ENCODE measurements around the gene JAM3. TPM values are rescaled to one million over a fixed set of nuclear protein-coding genes. Genes with fewer than 3 reads are reported as not detected.
A peak's percentile ranks its signal among the peaks of the same experiment; 100 is the strongest.
"Not testable (repeated sequence)": the region's sequence is repeated elsewhere in the genome, so short reads cannot be mapped to it uniquely, and the experiment has no call there.

JAM3 gene
- total RNA-seq, 1 donor from 2014 or later = 438 TPM

- Mint-ChIP-seq H3K4me3 (ENCODE audit: unreplicated experiment) (peak overlapping the region; percentile 23), H3K9me3 (ENCODE audit: unreplicated experiment) (no peaks in the 10 kb centered on the region), H3K27ac (ENCODE audit: unreplicated experiment) (no peak overlapping the region), H3K27me3 (ENCODE audit: unreplicated experiment) (no peaks in the 10 kb centered on the region), H3K4me1 (ENCODE audit: unreplicated experiment) (no peaks in the 10 kb centered on the region), H3K36me3 (ENCODE audit: low read depth, unreplicated experiment) (peaks cover 50% of the 10 kb centered on the region)
- no peak for DNase-seq (ENCODE audit: low spot score)
- TF ChIP-seq CTCF (IDR thresholded peaks at IDR 0.05; ENCODE audit: unreplicated experiment) = no peak
Observed at GRCh38 chr11:134178032-134178674, 109.3 kb downstream of the JAM3 start.

- no peak for DNase-seq (ENCODE audit: low spot score)
- Mint-ChIP-seq H3K4me3 (ENCODE audit: unreplicated experiment) (no peak overlapping the region), H3K27me3 (ENCODE audit: unreplicated experiment) (no peaks in the 10 kb centered on the region), H3K36me3 (ENCODE audit: low read depth, unreplicated experiment) (peaks cover 36% of the 10 kb centered on the region), H3K4me1 (ENCODE audit: unreplicated experiment) (no peaks in the 10 kb centered on the region), H3K9me3 (ENCODE audit: unreplicated experiment) (no peaks in the 10 kb centered on the region), H3K27ac (ENCODE audit: unreplicated experiment) (no peak overlapping the region)
- no peak for TF ChIP-seq CTCF (IDR thresholded peaks at IDR 0.05; ENCODE audit: unreplicated experiment)
Observed at GRCh38 chr11:134181707-134182106, 112.8 kb downstream of the JAM3 start.

GRCh38 chr11:134188092-134188491, 119.2 kb downstream of the JAM3 start:
- DNase-seq (ENCODE audit: low spot score); H3K27me3 Mint-ChIP-seq (ENCODE audit: unreplicated experiment); H3K27ac Mint-ChIP-seq (ENCODE audit: unreplicated experiment); H3K9me3 Mint-ChIP-seq (ENCODE audit: unreplicated experiment); H3K4me3 Mint-ChIP-seq (ENCODE audit: unreplicated experiment); H3K4me1 Mint-ChIP-seq (ENCODE audit: unreplicated experiment): not testable (repeated sequence)
- peaks cover 66% of the 10 kb centered on the region for H3K36me3 Mint-ChIP-seq (ENCODE audit: low read depth, unreplicated experiment)

GRCh38 chr11:134196756-134197155, 127.9 kb downstream of the JAM3 start:
- H3K36me3 Mint-ChIP-seq (ENCODE audit: low read depth, unreplicated experiment) = peaks cover 30% of the 10 kb centered on the region
- DNase-seq (ENCODE audit: low spot score) = no peak

GRCh38 chr11:134199531-134199930, 130.7 kb downstream of the JAM3 start:
- DNase-seq (ENCODE audit: low spot score) = no peak
- Mint-ChIP-seq H3K27me3 (ENCODE audit: unreplicated experiment) (no peaks in the 10 kb centered on the region), H3K36me3 (ENCODE audit: low read depth, unreplicated experiment) (peaks cover 23% of the 10 kb centered on the region), H3K4me1 (ENCODE audit: unreplicated experiment) (no peaks in the 10 kb centered on the region), H3K9me3 (ENCODE audit: unreplicated experiment) (no peaks in the 10 kb centered on the region), H3K4me3 (ENCODE audit: unreplicated experiment) (no peak overlapping the region), H3K27ac (ENCODE audit: unreplicated experiment) (no peak overlapping the region)
- no peak for TF ChIP-seq CTCF (IDR thresholded peaks at IDR 0.05; ENCODE audit: unreplicated experiment)

More at GRCh38 chr11:134196756-134197155, 127.9 kb downstream of the JAM3 start:
- H3K27me3 Mint-ChIP-seq (ENCODE audit: unreplicated experiment) = no peaks in the 10 kb centered on the region
- no peak for TF ChIP-seq CTCF (IDR thresholded peaks at IDR 0.05; ENCODE audit: unreplicated experiment)
- H3K27ac Mint-ChIP-seq (ENCODE audit: unreplicated experiment) = no peak overlapping the region
- H3K4me1 Mint-ChIP-seq (ENCODE audit: unreplicated experiment) = no peaks in the 10 kb centered on the region
- H3K4me3 Mint-ChIP-seq (ENCODE audit: unreplicated experiment) = no peak overlapping the region
- no peaks in the 10 kb centered on the region for H3K9me3 Mint-ChIP-seq (ENCODE audit: unreplicated experiment)

All from endothelial cell (in vitro differentiated cells).